Liver (tissue), 9 donors: ENCODE data around the gene MON1B. TPM values are rescaled to one million over a fixed set of nuclear protein-coding genes. Genes with fewer than 3 reads are reported as not detected.

ENCODE experiments used
- DNase-seq: peaks from one replicate; pipeline ENCODE4 v3.0.0-alpha.2; 2017; ENCODE audit warnings: low spot score
- H3K27ac ChIP-seq, 2 donors: one replicate each; pipeline ENCODE4 v1.7.0; 2013; ENCODE audit warnings: inconsistent platforms in 2 of 2, low read length in 2 of 2, control low read depth in 1 of 2, low read depth in 1 of 2, mild to moderate bottlenecking in 1 of 2
- H3K27me3 ChIP-seq, 4 donors: one replicate each; pipeline versions ENCODE4 v1.6.1 to v1.7.0; 2013; ENCODE audit warnings: low read length in 3 of 4, inconsistent platforms in 1 of 4, mild to moderate bottlenecking in 1 of 4, moderate library complexity in 1 of 4; ENCODE audit not compliant: control insufficient read depth in 4 of 4, insufficient read depth in 4 of 4
- H3K36me3 ChIP-seq, 4 donors: one replicate each; pipeline versions ENCODE4 v1.6.1 to v1.7.0; 2013; ENCODE audit warnings: low read length in 3 of 4, mild to moderate bottlenecking in 3 of 4, low read depth in 1 of 4, moderate library complexity in 1 of 4; ENCODE audit not compliant: control insufficient read depth in 4 of 4, insufficient read depth in 3 of 4
- H3K4me1 ChIP-seq, 4 donors: one replicate each; pipeline versions ENCODE4 v1.6.1 to v1.7.0; 2013; ENCODE audit warnings: low read length in 3 of 4, mild to moderate bottlenecking in 3 of 4, moderate library complexity in 1 of 4; ENCODE audit not compliant: control insufficient read depth in 4 of 4, insufficient read depth in 4 of 4
- H3K4me3 ChIP-seq, 3 donors: one replicate each; pipeline versions ENCODE4 v1.6.1 to v1.7.0; 2013; ENCODE audit warnings: low read length in 3 of 3, control low read depth in 1 of 3, low read depth in 1 of 3, mild to moderate bottlenecking in 1 of 3
- H3K9ac ChIP-seq, 2 donors: one replicate each; pipeline ENCODE4 v1.7.0; 2013; ENCODE audit warnings: low read length in 2 of 2, mild to moderate bottlenecking in 2 of 2, moderate library complexity in 2 of 2, control low read depth in 1 of 2, low read depth in 1 of 2
- H3K9me3 ChIP-seq, 4 donors: one replicate each; pipeline versions ENCODE4 v1.6.1 to v1.7.0; 2013; ENCODE audit warnings: low read length in 3 of 4; ENCODE audit not compliant: control insufficient read depth in 4 of 4
- EGR1 ChIP-seq, 2 donors: IDR thresholded peaks; 2 replicates each; pipeline ENCODE4 v1.6.1; 2016 to 2018; ENCODE audit warnings: antibody characterized with exemption in 2 of 2, low read depth in 2 of 2
- FOXA2 ChIP-seq: IDR thresholded peaks from 2 replicates; pipeline ENCODE4 v1.6.1; 2016; ENCODE audit warnings: antibody characterized with exemption
- GABPA ChIP-seq, 2 donors: IDR thresholded peaks in 1 of 2; conservative IDR thresholded peaks in 1 of 2; 2 replicates each; pipeline ENCODE4 v1.6.1; 2016; ENCODE audit warnings: antibody characterized with exemption in 2 of 2, mild to moderate bottlenecking in 1 of 2, moderate library complexity in 1 of 2
- HNF4A ChIP-seq, 2 donors: conservative IDR thresholded peaks; 2 replicates each; pipeline ENCODE4 v1.6.1; 2016; ENCODE audit warnings: antibody characterized with exemption in 2 of 2, mild to moderate bottlenecking in 2 of 2
- JUND ChIP-seq, 2 donors: IDR thresholded peaks; 2 replicates each; pipeline ENCODE4 v1.6.1; 2016; ENCODE audit warnings: antibody characterized with exemption in 2 of 2
- NR2F2 ChIP-seq: IDR thresholded peaks from 2 replicates; pipeline ENCODE4 v1.6.1; 2016; ENCODE audit warnings: antibody characterized with exemption
- RAD21 ChIP-seq, 2 donors: IDR thresholded peaks; 2 replicates each; pipeline ENCODE4 v1.6.1; 2016; ENCODE audit warnings: antibody characterized with exemption in 2 of 2, mild to moderate bottlenecking in 2 of 2
- SP1 ChIP-seq: IDR thresholded peaks from 2 replicates; pipeline ENCODE4 v1.6.1; 2018; ENCODE audit warnings: antibody characterized with exemption, mild to moderate bottlenecking
- TAF1 ChIP-seq: conservative IDR thresholded peaks from 2 replicates; pipeline ENCODE4 v1.6.1; 2016; ENCODE audit warnings: antibody characterized with exemption, mild to moderate bottlenecking
- YY1 ChIP-seq: IDR thresholded peaks from 2 replicates; pipeline ENCODE4 v1.6.1; 2016; ENCODE audit warnings: antibody characterized with exemption, mild to moderate bottlenecking
- WGBS: extraction: QIAGEN DNeasy Blood & Tissue Kit; methylation state at CpG from one replicate; pipeline ENCODE4 v1.1.7; 2013; 5-methylcytosine and 5-hydroxymethylcytosine counted together
- polyA plus RNA-seq, 2 donors: library from polyadenylated mRNA; stranded (reverse) in 1 of 2; unstranded in 1 of 2; fragments of 200-250 nt in 1 of 2; fragments of >200 nt in 1 of 2; fragmentation: Nextera tagmentation in 1 of 2; extraction: Ambion mirVana in 1 of 2; gene quantifications; one replicate each; pipeline versions ENCODE4 v1.2.1 to v1.2.3, GENCODE V29; 2013 to 2015
- total RNA-seq, 2 donors: library from RNA; depleted of rRNA; stranded (reverse); fragments of >200 nt; gene quantifications; one replicate each; pipeline ENCODE4 v1.2.3, GENCODE V29; 2014
- TF ChIP-seq, protein P1 (sequence below): fragments of 150-350 bp; IDR thresholded peaks from 2 replicates; pipeline ENCODE4 v1.5.1; 2017; ENCODE audit warnings: improper control_type of control experiment, low read depth, low read length; ENCODE audit not compliant: missing input control
- TF ChIP-seq, protein P2 (sequence below): IDR thresholded peaks from 2 replicates; pipeline ENCODE4 v1.6.1; 2016; ENCODE audit warnings: antibody characterized with exemption
- TF ChIP-seq, protein P3 (sequence below): IDR thresholded peaks from 2 replicates; pipeline ENCODE4 v1.6.1; 2016; ENCODE audit warnings: antibody characterized with exemption
- TF ChIP-seq, protein P4 (sequence below): IDR thresholded peaks from 2 replicates; pipeline ENCODE4 v1.6.1; 2016; ENCODE audit warnings: antibody characterized with exemption, mild to moderate bottlenecking
- donor health status: healthy.
- donor health status: healthy.
- donor health status: healthy.
- donor health status: healthy.
- donor health status: healthy.

The MON1B gene
- total and polyA plus RNA-seq, 4 donors, result 7.1 to 23.5 (median 12.4) TPM

DNA sequence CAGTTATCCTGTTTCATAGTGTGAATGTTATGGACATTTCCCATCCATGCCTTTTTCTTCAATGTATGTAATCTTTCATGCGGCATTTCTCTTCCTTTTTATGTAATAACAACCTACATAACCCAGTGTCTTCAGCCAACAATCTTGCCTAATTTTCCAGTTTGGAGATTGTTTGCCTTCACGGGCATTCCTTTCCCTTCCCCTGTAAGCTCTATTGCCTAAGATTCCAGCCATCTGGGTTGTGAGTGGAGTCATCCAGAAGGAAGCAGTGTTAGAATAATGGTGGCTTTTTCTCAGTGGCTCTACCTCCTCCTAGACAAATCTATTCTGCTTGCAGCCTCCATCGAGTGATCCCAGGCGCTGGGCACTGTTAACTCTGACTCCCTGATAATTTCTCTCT is 30.5 kb downstream of the MON1B start:
- no peaks in the 10 kb centered on the region for H3K9me3 ChIP-seq
- no peak overlapping the region for H3K27ac ChIP-seq
- H3K27me3 ChIP-seq, result no peaks in the 10 kb centered on the region
- TF ChIP-seq EGR1 (IDR thresholded peaks at IDR 0.05; ENCODE audit: low read depth in 2 of 2) (no peak), HNF4A (conservative IDR thresholded peaks at IDR 0.05) (no peak), SP1 (no peak), FOXA2 (no peak), YY1 (no peak), GABPA (IDR thresholded peaks at IDR 0.05 in 1 of 2, conservative IDR thresholded peaks at IDR 0.05 in 1 of 2) (no peak), JUND (IDR thresholded peaks at IDR 0.05) (no peak), TAF1 (no peak), NR2F2 (no peak)
- no peaks in the 10 kb centered on the region for H3K4me1 ChIP-seq
- DNase-seq, result no peak
- no peak overlapping the region for H3K9ac ChIP-seq
- no peaks in the 10 kb centered on the region for H3K36me3 ChIP-seq
- H3K4me3 ChIP-seq, result no peak overlapping the region
- WGBS, result 93% methylated on average over 4 of the region's 4 CpGs

DNA sequence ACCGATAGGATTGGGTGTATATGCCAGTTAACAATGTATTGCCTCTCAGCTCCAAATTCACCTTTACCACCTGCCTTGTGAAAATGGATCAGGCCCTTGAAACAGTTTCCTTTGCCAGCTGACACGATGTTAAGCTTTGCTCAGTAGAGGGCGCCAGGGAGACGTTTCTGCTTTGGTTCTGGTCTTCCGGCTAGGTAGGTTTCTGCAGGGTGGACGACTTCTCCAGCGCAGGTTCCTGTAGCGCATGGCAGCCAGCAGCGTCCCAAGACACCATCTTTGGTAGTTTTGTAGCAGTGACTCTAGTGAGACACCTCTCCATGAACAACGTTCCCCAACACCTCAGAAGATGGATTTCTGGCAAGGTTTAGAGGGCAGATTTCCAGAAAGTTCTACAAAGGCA is 32.2 kb downstream of the MON1B start:
- no peak for TF ChIP-seq SP1
- no peak for TF ChIP-seq YY1
- TF ChIP-seq, protein P1, sequence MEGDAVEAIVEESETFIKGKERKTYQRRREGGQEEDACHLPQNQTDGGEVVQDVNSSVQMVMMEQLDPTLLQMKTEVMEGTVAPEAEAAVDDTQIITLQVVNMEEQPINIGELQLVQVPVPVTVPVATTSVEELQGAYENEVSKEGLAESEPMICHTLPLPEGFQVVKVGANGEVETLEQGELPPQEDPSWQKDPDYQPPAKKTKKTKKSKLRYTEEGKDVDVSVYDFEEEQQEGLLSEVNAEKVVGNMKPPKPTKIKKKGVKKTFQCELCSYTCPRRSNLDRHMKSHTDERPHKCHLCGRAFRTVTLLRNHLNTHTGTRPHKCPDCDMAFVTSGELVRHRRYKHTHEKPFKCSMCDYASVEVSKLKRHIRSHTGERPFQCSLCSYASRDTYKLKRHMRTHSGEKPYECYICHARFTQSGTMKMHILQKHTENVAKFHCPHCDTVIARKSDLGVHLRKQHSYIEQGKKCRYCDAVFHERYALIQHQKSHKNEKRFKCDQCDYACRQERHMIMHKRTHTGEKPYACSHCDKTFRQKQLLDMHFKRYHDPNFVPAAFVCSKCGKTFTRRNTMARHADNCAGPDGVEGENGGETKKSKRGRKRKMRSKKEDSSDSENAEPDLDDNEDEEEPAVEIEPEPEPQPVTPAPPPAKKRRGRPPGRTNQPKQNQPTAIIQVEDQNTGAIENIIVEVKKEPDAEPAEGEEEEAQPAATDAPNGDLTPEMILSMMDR, result no peak
- Histone ChIP-seq H3K4me3 (no peak overlapping the region), H3K9me3 (no peaks in the 10 kb centered on the region), H3K27me3 (no peaks in the 10 kb centered on the region), H3K9ac (no peak overlapping the region), H3K4me1 (no peaks in the 10 kb centered on the region), H3K27ac (no peak overlapping the region), H3K36me3 (no peaks in the 10 kb centered on the region)
- WGBS, result 66% methylated on average over 10 of the region's 10 CpGs
- DNase-seq, result no peak

DNA sequence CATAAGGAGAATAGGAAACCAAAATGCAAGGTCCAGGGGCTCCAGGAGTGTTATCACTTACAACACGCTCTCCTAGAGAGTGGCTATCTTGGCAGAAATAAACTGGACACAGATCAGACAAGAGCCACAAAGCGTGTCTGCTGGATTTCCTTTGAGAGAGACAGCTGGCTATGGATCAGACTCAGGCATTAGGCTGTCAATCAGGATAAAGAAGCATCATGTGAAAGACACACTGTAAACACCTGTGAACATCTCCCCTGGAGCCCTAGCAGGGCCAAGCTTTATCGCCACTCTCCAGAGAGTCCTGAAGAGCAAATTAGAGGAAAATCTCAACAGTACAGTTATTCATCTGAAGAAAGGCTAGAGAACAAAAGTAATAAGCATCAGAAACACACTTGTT is 34.2 kb downstream of the MON1B start:
- DNase-seq, result no peak
- H3K36me3 ChIP-seq, result no peaks in the 10 kb centered on the region
- H3K4me1 ChIP-seq, result no peaks in the 10 kb centered on the region
- H3K9me3 ChIP-seq, result no peaks in the 10 kb centered on the region
- H3K27me3 ChIP-seq, result no peaks in the 10 kb centered on the region
- H3K9ac ChIP-seq, result no peak overlapping the region
- TF ChIP-seq FOXA2 (no peak), RAD21 (IDR thresholded peaks at IDR 0.05) (no peak)
- 87% methylated on average over 3 of the region's 3 CpGs for WGBS
- no peak overlapping the region for H3K4me3 ChIP-seq
- H3K27ac ChIP-seq, result no peak overlapping the region

DNA sequence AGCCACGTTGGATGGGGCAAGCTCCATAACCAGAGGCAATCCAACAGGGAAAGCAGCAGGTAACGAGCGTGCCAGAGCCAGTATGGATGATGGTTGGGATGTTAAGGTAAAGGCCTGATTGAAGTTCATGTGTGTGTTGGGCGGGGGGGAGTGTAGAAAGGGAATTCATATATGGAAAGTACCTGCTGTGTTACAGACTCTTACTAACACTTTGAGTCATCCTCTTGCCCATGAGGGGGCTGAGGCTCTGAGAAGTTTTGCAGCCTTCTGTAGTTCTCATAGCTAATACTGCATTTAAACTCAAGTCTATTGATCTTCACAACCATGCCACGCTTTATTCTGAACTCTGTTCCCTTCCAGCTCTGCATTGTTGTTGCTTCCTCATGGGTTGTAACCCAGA is 36.8 kb downstream of the MON1B start:
- Histone ChIP-seq H3K9me3 (no peaks in the 10 kb centered on the region), H3K4me1 (no peaks in the 10 kb centered on the region), H3K36me3 (no peaks in the 10 kb centered on the region), H3K27ac (no peak overlapping the region), H3K9ac (no peak overlapping the region), H3K27me3 (no peaks in the 10 kb centered on the region), H3K4me3 (no peak overlapping the region)
- no peak for DNase-seq
- TF ChIP-seq, protein P2, sequence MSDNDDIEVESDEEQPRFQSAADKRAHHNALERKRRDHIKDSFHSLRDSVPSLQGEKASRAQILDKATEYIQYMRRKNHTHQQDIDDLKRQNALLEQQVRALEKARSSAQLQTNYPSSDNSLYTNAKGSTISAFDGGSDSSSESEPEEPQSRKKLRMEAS, result no peak
- TF ChIP-seq SP1 (no peak), EGR1 (IDR thresholded peaks at IDR 0.05; ENCODE audit: low read depth in 2 of 2) (no peak), JUND (IDR thresholded peaks at IDR 0.05) (no peak), NR2F2 (no peak), FOXA2 (no peak)
- TF ChIP-seq, protein P3, sequence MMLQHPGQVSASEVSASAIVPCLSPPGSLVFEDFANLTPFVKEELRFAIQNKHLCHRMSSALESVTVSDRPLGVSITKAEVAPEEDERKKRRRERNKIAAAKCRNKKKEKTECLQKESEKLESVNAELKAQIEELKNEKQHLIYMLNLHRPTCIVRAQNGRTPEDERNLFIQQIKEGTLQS, result no peak
- TF ChIP-seq, protein P4, sequence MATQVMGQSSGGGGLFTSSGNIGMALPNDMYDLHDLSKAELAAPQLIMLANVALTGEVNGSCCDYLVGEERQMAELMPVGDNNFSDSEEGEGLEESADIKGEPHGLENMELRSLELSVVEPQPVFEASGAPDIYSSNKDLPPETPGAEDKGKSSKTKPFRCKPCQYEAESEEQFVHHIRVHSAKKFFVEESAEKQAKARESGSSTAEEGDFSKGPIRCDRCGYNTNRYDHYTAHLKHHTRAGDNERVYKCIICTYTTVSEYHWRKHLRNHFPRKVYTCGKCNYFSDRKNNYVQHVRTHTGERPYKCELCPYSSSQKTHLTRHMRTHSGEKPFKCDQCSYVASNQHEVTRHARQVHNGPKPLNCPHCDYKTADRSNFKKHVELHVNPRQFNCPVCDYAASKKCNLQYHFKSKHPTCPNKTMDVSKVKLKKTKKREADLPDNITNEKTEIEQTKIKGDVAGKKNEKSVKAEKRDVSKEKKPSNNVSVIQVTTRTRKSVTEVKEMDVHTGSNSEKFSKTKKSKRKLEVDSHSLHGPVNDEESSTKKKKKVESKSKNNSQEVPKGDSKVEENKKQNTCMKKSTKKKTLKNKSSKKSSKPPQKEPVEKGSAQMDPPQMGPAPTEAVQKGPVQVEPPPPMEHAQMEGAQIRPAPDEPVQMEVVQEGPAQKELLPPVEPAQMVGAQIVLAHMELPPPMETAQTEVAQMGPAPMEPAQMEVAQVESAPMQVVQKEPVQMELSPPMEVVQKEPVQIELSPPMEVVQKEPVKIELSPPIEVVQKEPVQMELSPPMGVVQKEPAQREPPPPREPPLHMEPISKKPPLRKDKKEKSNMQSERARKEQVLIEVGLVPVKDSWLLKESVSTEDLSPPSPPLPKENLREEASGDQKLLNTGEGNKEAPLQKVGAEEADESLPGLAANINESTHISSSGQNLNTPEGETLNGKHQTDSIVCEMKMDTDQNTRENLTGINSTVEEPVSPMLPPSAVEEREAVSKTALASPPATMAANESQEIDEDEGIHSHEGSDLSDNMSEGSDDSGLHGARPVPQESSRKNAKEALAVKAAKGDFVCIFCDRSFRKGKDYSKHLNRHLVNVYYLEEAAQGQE, result no peak
- WGBS, result 85% methylated on average over 5 of the region's 5 CpGs
